Measurements from ENCODE around the gene SLC4A5. TPM values are rescaled to one million over a fixed set of nuclear protein-coding genes. Genes with fewer than 3 reads are reported as not detected.

Gene SLC4A5, protein sequence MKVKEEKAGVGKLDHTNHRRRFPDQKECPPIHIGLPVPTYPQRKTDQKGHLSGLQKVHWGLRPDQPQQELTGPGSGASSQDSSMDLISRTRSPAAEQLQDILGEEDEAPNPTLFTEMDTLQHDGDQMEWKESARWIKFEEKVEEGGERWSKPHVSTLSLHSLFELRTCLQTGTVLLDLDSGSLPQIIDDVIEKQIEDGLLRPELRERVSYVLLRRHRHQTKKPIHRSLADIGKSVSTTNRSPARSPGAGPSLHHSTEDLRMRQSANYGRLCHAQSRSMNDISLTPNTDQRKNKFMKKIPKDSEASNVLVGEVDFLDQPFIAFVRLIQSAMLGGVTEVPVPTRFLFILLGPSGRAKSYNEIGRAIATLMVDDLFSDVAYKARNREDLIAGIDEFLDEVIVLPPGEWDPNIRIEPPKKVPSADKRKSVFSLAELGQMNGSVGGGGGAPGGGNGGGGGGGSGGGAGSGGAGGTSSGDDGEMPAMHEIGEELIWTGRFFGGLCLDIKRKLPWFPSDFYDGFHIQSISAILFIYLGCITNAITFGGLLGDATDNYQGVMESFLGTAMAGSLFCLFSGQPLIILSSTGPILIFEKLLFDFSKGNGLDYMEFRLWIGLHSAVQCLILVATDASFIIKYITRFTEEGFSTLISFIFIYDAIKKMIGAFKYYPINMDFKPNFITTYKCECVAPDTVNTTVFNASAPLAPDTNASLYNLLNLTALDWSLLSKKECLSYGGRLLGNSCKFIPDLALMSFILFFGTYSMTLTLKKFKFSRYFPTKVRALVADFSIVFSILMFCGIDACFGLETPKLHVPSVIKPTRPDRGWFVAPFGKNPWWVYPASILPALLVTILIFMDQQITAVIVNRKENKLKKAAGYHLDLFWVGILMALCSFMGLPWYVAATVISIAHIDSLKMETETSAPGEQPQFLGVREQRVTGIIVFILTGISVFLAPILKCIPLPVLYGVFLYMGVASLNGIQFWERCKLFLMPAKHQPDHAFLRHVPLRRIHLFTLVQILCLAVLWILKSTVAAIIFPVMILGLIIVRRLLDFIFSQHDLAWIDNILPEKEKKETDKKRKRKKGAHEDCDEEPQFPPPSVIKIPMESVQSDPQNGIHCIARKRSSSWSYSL
- under 0.01 TPM in 1 of 2 replicates, not detected in the other for total RNA-seq

DNA sequence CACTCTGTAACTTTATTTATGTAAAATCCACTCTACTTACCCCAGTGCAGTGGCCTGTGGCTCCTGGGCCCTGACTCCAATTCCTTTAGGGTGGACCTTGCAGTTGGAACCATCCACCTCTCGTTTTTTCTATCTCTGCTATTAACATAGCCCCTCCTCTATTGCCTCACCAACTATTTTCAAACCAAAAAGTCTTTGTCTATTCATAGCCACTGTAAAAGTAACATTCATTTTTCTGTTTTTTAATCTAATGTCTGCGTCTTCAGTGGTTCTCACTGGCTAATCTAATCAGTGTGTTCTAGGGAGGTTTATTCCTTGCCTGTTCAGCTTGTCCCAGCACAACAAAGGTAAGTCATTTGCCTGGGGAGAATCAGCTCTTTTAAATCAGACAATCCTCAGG, at the start of gene SLC4A5:
SLC4A5 (minus strand) TSS at position 101 of the 400 bp plus-strand sequence. CDS start 28,393 bp downstream, outside the sequence.

DNA sequence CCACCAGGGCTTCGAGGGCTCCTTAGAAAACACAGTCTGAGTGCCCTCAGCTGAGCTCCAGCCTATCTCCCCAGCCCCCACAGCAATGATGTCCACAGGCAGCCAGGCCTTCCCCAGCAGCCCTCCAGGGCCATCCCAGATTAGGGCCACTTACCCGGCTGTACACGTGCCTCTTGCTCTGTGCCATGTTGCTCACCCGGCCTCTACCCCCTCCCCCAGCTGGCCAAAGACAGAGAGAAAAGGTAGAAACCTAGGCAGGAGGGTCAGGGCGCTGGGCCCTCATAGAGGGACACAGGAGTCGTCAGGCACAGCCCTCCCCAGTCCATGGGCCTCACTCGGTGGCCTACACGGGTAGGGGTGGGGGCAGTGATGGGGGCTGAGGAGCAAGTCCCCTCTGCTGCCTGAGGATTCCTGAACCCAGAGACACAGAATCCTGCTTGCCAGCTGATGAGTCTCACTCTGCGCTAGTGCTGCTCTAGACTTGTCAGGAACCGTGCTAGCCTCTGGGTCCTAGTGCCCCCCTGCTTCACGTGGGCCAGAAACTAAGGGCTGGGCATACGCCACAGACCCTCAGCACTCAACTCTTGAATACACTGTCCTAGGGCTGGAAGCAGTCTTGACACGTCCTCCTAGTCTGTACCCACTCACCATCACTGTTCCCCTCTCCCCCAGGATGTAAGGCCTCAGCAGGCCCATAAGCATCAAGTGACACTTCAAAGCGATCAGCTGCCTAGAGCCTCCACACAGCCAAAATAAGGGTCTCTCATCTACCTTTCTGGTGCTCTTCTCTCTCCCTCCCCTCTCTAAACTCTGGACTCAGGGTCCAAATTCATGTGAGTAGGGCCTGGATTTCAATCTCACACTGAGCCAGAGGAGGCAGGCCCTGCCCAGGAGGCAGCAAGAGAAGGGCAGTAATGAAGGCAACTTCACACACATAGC, 36.9 kb upstream of the SLC4A5 start, which contains the start of gene DCTN1:
DCTN1 (minus strand) TSS at position 461 of the 939 bp plus-strand sequence; CDS start at position 187, 274 bp downstream.

DNA sequence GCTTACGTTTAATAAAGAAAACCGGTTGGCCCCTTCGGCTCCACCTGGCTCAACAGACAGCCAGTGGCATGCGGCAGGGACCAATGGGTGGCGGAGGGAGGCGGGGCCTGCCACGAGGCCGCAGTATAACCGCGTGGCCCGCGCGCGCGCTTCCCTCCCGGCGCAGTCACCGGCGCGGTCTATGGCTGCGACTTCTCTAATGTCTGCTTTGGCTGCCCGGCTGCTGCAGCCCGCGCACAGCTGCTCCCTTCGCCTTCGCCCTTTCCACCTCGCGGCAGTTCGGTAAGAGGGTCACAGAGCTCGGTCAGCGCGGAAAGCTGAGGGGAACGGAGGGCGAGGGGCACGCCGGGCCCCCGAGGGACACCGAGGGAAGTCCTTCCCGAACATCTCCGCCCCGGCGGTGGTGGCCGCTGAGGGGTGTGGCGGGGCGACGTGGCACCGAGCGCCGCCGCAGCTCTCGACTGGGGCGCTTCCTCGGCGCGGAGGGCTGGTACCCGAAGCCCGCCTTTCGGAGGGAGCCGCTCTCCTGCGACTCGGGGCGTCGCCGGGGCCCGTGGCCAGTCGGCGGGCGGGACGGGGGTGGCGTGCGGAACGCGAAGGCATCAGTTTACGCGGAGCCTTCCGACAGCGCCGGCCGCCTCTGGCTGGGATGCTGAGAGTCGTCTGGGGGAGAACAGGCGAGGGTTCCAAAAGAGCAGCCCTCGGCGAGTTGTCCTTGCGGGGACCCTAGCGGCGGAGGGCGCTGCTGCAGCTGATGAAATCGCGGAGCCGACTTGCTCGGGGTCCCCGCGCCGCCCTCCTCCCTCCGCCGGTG, 144.5 kb downstream of the SLC4A5 start, which contains the start of gene MTHFD2:
MTHFD2 (plus strand) TSS at position 155 of the 814 bp plus-strand sequence; CDS start at position 182, 27 bp downstream.

DNA sequence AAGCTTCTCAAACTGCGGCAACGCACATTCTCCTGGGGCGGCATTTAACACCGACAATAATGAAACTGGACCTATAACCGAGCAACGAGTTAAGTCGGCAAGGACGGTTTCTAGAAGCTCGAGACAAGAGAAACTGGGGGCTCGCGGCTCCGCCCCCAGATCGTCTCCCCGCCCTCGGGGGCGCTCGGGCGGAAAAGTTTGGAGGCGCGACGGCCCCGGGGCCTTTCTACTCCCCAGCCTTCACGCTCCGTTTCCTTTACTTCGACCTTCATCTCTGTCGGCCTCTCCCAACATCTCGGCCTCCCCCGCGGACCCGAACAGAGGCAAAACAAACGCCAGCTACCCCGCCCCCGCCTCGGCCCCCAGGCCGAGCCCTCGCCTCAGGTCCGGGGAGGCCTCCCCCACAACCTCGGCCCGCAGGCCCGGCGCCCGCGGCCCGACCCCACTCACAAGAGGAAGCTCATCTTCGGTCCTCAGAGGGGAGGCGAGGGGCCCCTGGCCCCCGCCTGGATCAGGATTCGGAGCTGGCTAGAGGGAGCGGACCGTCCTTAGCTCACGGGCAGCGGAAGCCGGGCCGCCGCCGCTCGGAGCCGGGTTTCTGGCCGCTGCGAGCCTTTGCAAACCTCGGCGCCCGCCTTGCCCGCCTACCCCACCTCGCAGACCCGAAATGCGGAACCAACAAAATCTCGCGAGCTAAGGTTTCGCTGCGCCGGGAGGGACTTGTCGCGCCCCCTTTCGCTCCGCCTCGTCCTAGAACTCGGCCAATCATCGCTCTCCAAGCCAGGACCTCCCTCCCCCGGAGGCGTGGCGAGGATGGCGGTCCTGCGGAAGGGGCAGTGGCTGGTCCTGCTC, 164.8 kb downstream of the SLC4A5 start, which contains the start of gene MOB1A:
MOB1A (minus strand) TSS at position 669 of the 852 bp plus-strand sequence; CDS start at position 464, 205 bp downstream.

Other genes with a start within 250 kb of the SLC4A5 start
- 29.0 and 63.6 TPM in 2 replicates for gene BOLA3, start 195.5 kb downstream of the SLC4A5 start, total RNA-seq
- 90.3 and 108 TPM in 2 replicates for gene MOB1A, start 164.5 kb downstream of the SLC4A5 start, total RNA-seq
- 147 and 170 TPM in 2 replicates for gene MTHFD2, start 144.8 kb downstream of the SLC4A5 start, total RNA-seq
- gene DCTN1, start 36.9 kb upstream of the SLC4A5 start, total RNA-seq: 202 and 203 TPM in 2 replicates
- gene C2orf81, start 78.2 kb upstream of the SLC4A5 start, total RNA-seq: 0.58 and 1.1 TPM in 2 replicates
- 38.6 and 76.1 TPM in 2 replicates for gene WDR54, start 78.3 kb upstream of the SLC4A5 start, total RNA-seq
- gene RTKN, start 98.5 kb upstream of the SLC4A5 start, total RNA-seq: 10.2 and 13.5 TPM in 2 replicates
- gene INO80B, start 111.7 kb upstream of the SLC4A5 start, total RNA-seq: 7.1 and 16.3 TPM in 2 replicates
- gene WBP1, start 115.0 kb upstream of the SLC4A5 start, total RNA-seq: 39.1 and 58.9 TPM in 2 replicates
- 65.7 and 82.4 TPM in 2 replicates for gene MOGS, start 122.0 kb upstream of the SLC4A5 start, total RNA-seq
- gene MRPL53, start 129.3 kb upstream of the SLC4A5 start, total RNA-seq: 37.5 and 47.0 TPM in 2 replicates
- gene CCDC142, start 139.6 kb upstream of the SLC4A5 start, total RNA-seq: 18.0 and 22.3 TPM in 2 replicates
- gene TTC31, start 139.7 kb upstream of the SLC4A5 start, total RNA-seq: 10.7 and 14.6 TPM in 2 replicates
- 2.1 and 2.8 TPM in 2 replicates for gene LBX2, start 156.2 kb upstream of the SLC4A5 start, total RNA-seq
- 20.3 and 25.9 TPM in 2 replicates for gene PCGF1, start 164.3 kb upstream of the SLC4A5 start, total RNA-seq
- gene TLX2, start 171.0 kb upstream of the SLC4A5 start, total RNA-seq: under 0.01 TPM in 1 of 2 replicates, not detected in the other
- not detected in 2 replicates for gene DQX1, start 182.8 kb upstream of the SLC4A5 start, total RNA-seq
- gene AUP1, start 186.3 kb upstream of the SLC4A5 start, total RNA-seq: 104 and 110 TPM in 2 replicates
- gene HTRA2, start 186.5 kb upstream of the SLC4A5 start, total RNA-seq: 44.8 and 51.2 TPM in 2 replicates
- 147 and 384 TPM in 2 replicates for gene LOXL3, start 210.5 kb upstream of the SLC4A5 start, total RNA-seq
- 74.6 and 108 TPM in 2 replicates for gene DOK1, start 211.3 kb upstream of the SLC4A5 start, total RNA-seq